Keratinocyte (primary cell): ENCODE results near the gene PTRHD1. TPM values are rescaled to one million over a fixed set of nuclear protein-coding genes. Genes with fewer than 3 reads are reported as not detected.

Experiments
- DNase-seq: peaks from one replicate; pipeline ENCODE4 v3.0.0-alpha.2; 2011; ENCODE audit warnings: low read depth, missing footprints, low spot score
- FAIRE-seq: peaks from 2 replicates; lab custom pipeline; 2011; peaks lifted over from hg19 to GRCh38; lab: Jason Lieb, UNC
- H2AFZ ChIP-seq: 2 replicates; pipeline ENCODE4 v1.6.0; 2012; ENCODE audit warnings: low read length, control low read depth, inconsistent platforms; ENCODE audit not compliant: control insufficient read depth
- H3K27ac ChIP-seq: 2 replicates; pipeline ENCODE4 v1.5.1; 2011; ENCODE audit warnings: low read length; ENCODE audit not compliant: control insufficient read depth, insufficient read depth
- H3K27me3 ChIP-seq: 3 replicates; pipeline ENCODE4 v1.6.0; 2011; ENCODE audit warnings: low read length; ENCODE audit not compliant: control insufficient read depth, insufficient read depth; ENCODE audit errors: extremely low read depth
- H3K36me3 ChIP-seq, 2 experiments: 2 replicates in 1 of 2; 3 replicates in 1 of 2; pipeline ENCODE4 v1.5.1; 2011; ENCODE audit warnings: low read length in 2 of 2, mild to moderate bottlenecking in 1 of 2; ENCODE audit not compliant: control insufficient read depth in 2 of 2, insufficient read depth in 2 of 2; ENCODE audit errors: extremely low read depth in 1 of 2
- H3K4me1 ChIP-seq: 3 replicates; pipeline ENCODE4 v1.5.1; 2011; ENCODE audit warnings: low read length; ENCODE audit not compliant: control insufficient read depth, insufficient read depth; ENCODE audit errors: extremely low read depth
- H3K4me2 ChIP-seq: 3 replicates; pipeline ENCODE4 v1.6.0; 2011; ENCODE audit warnings: low read depth, low read length; ENCODE audit not compliant: control insufficient read depth, insufficient read depth; ENCODE audit errors: extremely low read depth
- H3K4me3 ChIP-seq, 3 experiments: fragments of 200-600 bp in 1 of 3; sonication (generic) in 1 of 3; 2 replicates in 2 of 3; 3 replicates in 1 of 3; pipeline ENCODE4 v1.5.1; 2011 to 2016; ENCODE audit warnings: low read length in 3 of 3, mild to moderate bottlenecking in 3 of 3, control low read depth in 2 of 3, inconsistent platforms in 1 of 3, low read depth in 1 of 3, mixed read lengths in 1 of 3, mixed run types in 1 of 3, moderate library complexity in 1 of 3; ENCODE audit not compliant: control insufficient read depth in 2 of 3, insufficient read depth in 2 of 3; ENCODE audit errors: extremely low read depth in 1 of 3
- H3K79me2 ChIP-seq: 2 replicates; pipeline ENCODE4 v1.6.0; 2012; ENCODE audit warnings: low read length; ENCODE audit not compliant: control insufficient read depth, insufficient read depth
- H3K9ac ChIP-seq: 3 replicates; pipeline ENCODE4 v1.6.0; 2011; ENCODE audit warnings: low read length; ENCODE audit not compliant: control insufficient read depth, insufficient read depth; ENCODE audit errors: extremely low read depth
- H3K9me1 ChIP-seq: 3 replicates; pipeline ENCODE4 v1.6.0; 2011; ENCODE audit warnings: low read length; ENCODE audit not compliant: control insufficient read depth, insufficient read depth; ENCODE audit errors: extremely low read depth
- H3K9me3 ChIP-seq: 2 replicates; pipeline ENCODE4 v1.5.1; 2012; ENCODE audit warnings: low read depth, low read length; ENCODE audit not compliant: control insufficient read depth
- H4K20me1 ChIP-seq: 3 replicates; pipeline ENCODE4 v1.6.0; 2011; ENCODE audit warnings: low read length; ENCODE audit not compliant: control insufficient read depth, insufficient read depth; ENCODE audit errors: extremely low read depth
- EZH2 ChIP-seq: IDR thresholded peaks from one replicate; pipeline ENCODE4 v1.6.1; 2012; ENCODE audit warnings: inconsistent platforms, mild to moderate bottlenecking, low read length, moderate library complexity
- dilution Hi-C: fragments of 300-500 bp; cut with MboI; formaldehyde crosslinking; loops from one replicate; pipeline ENCODE4 v1.7.0; 2020; ENCODE audit warnings: low sequenced_read_pairs; ENCODE audit not compliant: extremely low pct_ligation_motif_present
- polyA plus RNA-seq, 5 experiments: library from polyadenylated mRNA; depleted of rRNA in 3 of 5; stranded (reverse) in 3 of 5; stranded (forward) in 1 of 5; unstranded in 1 of 5; fragments of >200 nt; gene quantifications; 1 replicate in 1 of 5; 2 replicates in 3 of 5; 3 replicates in 1 of 5; pipeline versions ENCODE4 v1.2.1 to v1.2.3, GENCODE V29; 2011 to 2012; ENCODE audit warnings: missing spikeins in 2 of 5, low read depth in 1 of 5, low replicate concordance in 1 of 5
- TF ChIP-seq, protein P1 (sequence below), 3 experiments: IDR thresholded peaks in 1 of 3; conservative IDR thresholded peaks in 1 of 3; optimal IDR thresholded peaks in 1 of 3; 2 replicates in 2 of 3; 3 replicates in 1 of 3; pipeline versions ENCODE3 to v1.5.1; 2011; ENCODE audit warnings: low read length in 3 of 3, mild to moderate bottlenecking in 3 of 3, moderate library complexity in 2 of 3, control low read depth in 1 of 3, inconsistent platforms in 1 of 3; ENCODE audit not compliant: insufficient read depth in 2 of 3; ENCODE audit errors: extremely low read depth in 1 of 3

The PTRHD1 gene
- polyA plus RNA-seq, 1 donor (not counting 4 experiments of a cell fraction or from before 2014, with no cell fraction given) = 36.9 TPM

DNA sequence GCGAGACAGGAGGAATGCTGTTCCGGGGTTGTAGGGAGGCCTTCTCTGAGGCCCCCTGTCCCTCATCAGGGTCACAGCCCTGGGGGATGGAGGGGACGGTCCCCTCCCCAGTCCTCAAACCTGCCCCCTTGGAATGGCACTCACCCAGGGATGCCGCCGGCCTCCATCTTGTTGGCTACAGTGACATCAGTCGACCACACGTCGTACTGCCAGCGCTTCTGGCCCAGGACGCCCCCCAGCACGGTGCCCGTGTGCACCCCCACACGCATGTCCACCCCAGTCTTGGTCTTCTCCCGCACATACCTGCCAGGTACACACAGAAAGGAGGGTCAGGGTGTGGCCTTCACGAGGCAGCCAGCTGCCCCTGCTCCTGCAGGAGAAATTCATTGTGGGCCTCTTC lies 46.5 kb upstream of the PTRHD1 start:
- dilution Hi-C loops = no loop called here
- H3K4me2 ChIP-seq = no peak overlapping the region

DNA sequence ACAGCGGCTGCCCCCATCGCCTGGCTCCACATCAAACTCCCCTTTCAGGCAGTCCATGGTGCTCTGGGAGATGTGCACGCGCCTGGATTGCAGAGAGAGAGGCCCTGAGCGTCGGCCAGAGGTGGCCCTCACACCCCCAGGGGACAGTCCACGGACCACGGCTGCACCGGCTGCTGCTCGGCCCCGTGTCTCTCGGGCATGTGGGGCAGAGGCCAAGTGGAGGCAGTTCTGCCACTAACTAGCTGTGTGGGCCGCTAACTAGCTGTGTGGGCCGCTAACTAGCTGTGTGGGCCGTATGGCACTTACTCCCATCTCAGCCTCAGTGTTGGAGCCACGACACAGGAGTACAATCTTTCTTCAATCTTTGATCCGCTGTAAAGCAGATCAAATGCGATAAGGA lies 45.4 kb upstream of the PTRHD1 start:
- H3K4me3 ChIP-seq = no peak overlapping the region
- no peak overlapping the region for H2AFZ ChIP-seq
- no peak overlapping the region for H3K4me2 ChIP-seq
- H3K9me1 ChIP-seq = no peaks in the 10 kb centered on the region
- dilution Hi-C loops = no loop called here
- FAIRE-seq = no peak
- H3K9me3 ChIP-seq = no peaks in the 10 kb centered on the region
- no peak overlapping the region for H3K27ac ChIP-seq
- no peaks in the 10 kb centered on the region for H3K27me3 ChIP-seq
- no peak for TF ChIP-seq EZH2
- TF ChIP-seq, protein P1, sequence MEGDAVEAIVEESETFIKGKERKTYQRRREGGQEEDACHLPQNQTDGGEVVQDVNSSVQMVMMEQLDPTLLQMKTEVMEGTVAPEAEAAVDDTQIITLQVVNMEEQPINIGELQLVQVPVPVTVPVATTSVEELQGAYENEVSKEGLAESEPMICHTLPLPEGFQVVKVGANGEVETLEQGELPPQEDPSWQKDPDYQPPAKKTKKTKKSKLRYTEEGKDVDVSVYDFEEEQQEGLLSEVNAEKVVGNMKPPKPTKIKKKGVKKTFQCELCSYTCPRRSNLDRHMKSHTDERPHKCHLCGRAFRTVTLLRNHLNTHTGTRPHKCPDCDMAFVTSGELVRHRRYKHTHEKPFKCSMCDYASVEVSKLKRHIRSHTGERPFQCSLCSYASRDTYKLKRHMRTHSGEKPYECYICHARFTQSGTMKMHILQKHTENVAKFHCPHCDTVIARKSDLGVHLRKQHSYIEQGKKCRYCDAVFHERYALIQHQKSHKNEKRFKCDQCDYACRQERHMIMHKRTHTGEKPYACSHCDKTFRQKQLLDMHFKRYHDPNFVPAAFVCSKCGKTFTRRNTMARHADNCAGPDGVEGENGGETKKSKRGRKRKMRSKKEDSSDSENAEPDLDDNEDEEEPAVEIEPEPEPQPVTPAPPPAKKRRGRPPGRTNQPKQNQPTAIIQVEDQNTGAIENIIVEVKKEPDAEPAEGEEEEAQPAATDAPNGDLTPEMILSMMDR (optimal IDR thresholded peaks at IDR 0.05 in 1 of 3, IDR thresholded peaks at IDR 0.05 in 1 of 3, conservative IDR thresholded peaks at IDR 0.05 in 1 of 3; ENCODE audit: extremely low read depth in 1 of 3, insufficient read depth in 2 of 3, low read length in 3 of 3) = no peak
- no peak overlapping the region for H3K9ac ChIP-seq
- peaks cover 4% of the 10 kb centered on the region for H3K4me1 ChIP-seq
- H3K36me3 ChIP-seq = peaks cover 6 to 18% of the 10 kb centered on the region in 2 experiments
- H4K20me1 ChIP-seq = no peaks in the 10 kb centered on the region
- no peaks in the 10 kb centered on the region for H3K79me2 ChIP-seq
- DNase-seq = no peak

More for the DNA sequence above, 46.5 kb upstream of the PTRHD1 start:
- no peaks in the 10 kb centered on the region for H3K27me3 ChIP-seq
- TF ChIP-seq, protein P1 (optimal IDR thresholded peaks at IDR 0.05 in 1 of 3, IDR thresholded peaks at IDR 0.05 in 1 of 3, conservative IDR thresholded peaks at IDR 0.05 in 1 of 3; ENCODE audit: extremely low read depth in 1 of 3, insufficient read depth in 2 of 3, low read length in 3 of 3) = no peak
- TF ChIP-seq EZH2 = no peak
- no peak overlapping the region for H2AFZ ChIP-seq
- no peaks in the 10 kb centered on the region for H3K9me3 ChIP-seq
- H3K79me2 ChIP-seq = no peaks in the 10 kb centered on the region
- no peaks in the 10 kb centered on the region for H4K20me1 ChIP-seq
- DNase-seq (no peak), FAIRE-seq (no peak)
- peaks cover 4% of the 10 kb centered on the region for H3K4me1 ChIP-seq
- H3K9ac ChIP-seq = no peak overlapping the region
- H3K4me3 ChIP-seq = no peak overlapping the region
- peaks cover 6 to 15% of the 10 kb centered on the region in 2 experiments for H3K36me3 ChIP-seq
- no peaks in the 10 kb centered on the region for H3K9me1 ChIP-seq
- H3K27ac ChIP-seq = no peak overlapping the region
